ENCODE data around the gene OLFM1.

The OLFM1 gene

GRCh38 chr9:135091545-135091944 is 4.1 kb downstream of the OLFM1 start:
- TF ChIP-seq TAF1 (IDR thresholded peaks at IDR 0.05; ENCODE audit: borderline replicate concordance, insufficient read depth, low read length) (no peak), FOXP2 (optimal IDR thresholded peaks at IDR 0.05; ENCODE audit: borderline replicate concordance, extremely low read depth, extremely low read length, insufficient read depth) (no peak), SIN3A (IDR thresholded peaks at IDR 0.05; ENCODE audit: borderline replicate concordance, insufficient read depth, low read length) (no peak), REST (IDR thresholded peaks at IDR 0.05; ENCODE audit: insufficient read depth in 1 of 2, low read depth in 2 of 2, low read length in 2 of 2) (no peak), POLR2AphosphoS5 (IDR thresholded peaks at IDR 0.05; ENCODE audit: low read depth, low read length) (no peak)

DNA sequence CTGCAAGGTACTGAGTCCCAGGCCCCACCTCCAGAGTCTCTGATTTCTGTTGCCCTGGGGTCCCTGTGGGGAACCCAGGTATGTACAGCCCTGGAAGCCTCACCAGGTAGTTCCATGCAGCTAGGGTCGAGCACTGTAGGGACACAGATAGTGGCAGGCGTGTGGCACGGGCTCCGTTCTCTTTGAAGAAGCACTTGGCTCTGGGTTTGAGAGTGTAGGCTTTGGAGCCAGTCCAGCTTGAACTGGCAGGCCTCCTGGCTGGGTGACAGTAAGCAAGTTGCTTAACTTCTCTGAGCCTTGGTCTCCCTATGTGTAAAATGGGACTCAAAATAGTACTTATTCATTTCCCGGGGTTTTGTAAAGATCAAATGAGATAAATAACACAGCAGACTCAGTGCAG is 5.6 kb downstream of the OLFM1 start:
- TF ChIP-seq POLR2AphosphoS5 (IDR thresholded peaks at IDR 0.05; ENCODE audit: low read depth, low read length), result no peak
- no peak for TF ChIP-seq TAF1 (IDR thresholded peaks at IDR 0.05; ENCODE audit: borderline replicate concordance, insufficient read depth, low read length)
- TF ChIP-seq FOXP2 (optimal IDR thresholded peaks at IDR 0.05; ENCODE audit: borderline replicate concordance, extremely low read depth, extremely low read length, insufficient read depth), result no peak
- TF ChIP-seq REST (IDR thresholded peaks at IDR 0.05; ENCODE audit: insufficient read depth in 1 of 2, low read depth in 2 of 2, low read length in 2 of 2), result no peak
- no peak for TF ChIP-seq SIN3A (IDR thresholded peaks at IDR 0.05; ENCODE audit: borderline replicate concordance, insufficient read depth, low read length)

GRCh38 chr9:135093911-135094584 is 6.6 kb downstream of the OLFM1 start:
- TF ChIP-seq REST (IDR thresholded peaks at IDR 0.05; ENCODE audit: insufficient read depth in 1 of 2, low read depth in 2 of 2, low read length in 2 of 2), result no peak
- TF ChIP-seq POLR2AphosphoS5 (IDR thresholded peaks at IDR 0.05; ENCODE audit: low read depth, low read length), result no peak
- no peak for TF ChIP-seq FOXP2 (optimal IDR thresholded peaks at IDR 0.05; ENCODE audit: borderline replicate concordance, extremely low read depth, extremely low read length, insufficient read depth)
- no peak for TF ChIP-seq SIN3A (IDR thresholded peaks at IDR 0.05; ENCODE audit: borderline replicate concordance, insufficient read depth, low read length)
- TF ChIP-seq TAF1 (IDR thresholded peaks at IDR 0.05; ENCODE audit: borderline replicate concordance, insufficient read depth, low read length), result no peak

DNA sequence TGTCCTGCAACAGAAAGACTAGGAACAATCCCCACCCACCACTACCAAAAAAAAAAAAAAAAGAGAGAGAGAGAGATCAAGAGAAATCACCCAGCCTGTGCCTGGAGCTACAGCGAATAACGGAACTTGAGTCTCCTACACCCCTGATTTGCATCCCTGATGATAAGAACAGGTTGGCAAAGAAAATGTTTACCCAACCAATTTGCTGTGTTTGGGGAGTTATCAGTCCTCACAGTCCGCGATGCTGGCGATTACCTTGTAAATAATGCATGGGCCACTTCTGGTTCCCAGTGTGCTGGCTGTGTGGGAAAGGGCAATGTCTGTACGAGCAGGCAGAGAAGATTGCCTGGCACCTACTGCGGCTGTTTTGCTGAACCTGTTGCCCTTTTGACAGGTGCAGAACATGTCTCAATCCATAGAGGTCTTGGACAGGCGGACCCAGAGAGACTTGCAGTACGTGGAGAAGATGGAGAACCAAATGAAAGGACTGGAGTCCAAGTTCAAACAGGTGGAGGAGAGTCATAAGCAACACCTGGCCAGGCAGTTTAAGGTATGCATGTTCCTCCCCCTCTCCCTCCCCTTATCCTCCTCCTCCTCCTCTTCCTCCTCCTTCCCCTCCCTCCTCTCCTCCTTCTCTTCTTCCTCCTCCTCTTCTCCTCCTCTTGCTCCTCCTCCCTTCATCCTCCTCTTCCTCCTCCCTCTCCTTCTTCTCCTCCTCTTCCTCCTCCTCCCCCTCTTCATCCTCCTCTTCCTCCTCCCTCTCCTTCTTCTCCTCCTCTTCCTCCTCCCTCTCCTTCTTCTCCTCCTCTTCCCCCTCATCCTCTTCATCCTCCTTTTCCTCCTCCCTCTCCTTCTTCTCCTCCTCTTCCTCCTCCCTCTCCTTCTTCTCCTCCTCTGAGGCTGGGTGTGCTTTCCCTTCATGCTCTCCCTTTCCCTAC is 8.3 kb downstream of the OLFM1 start:
- TF ChIP-seq REST (IDR thresholded peaks at IDR 0.05; ENCODE audit: insufficient read depth in 1 of 2, low read depth in 2 of 2, low read length in 2 of 2) (no peak), SIN3A (IDR thresholded peaks at IDR 0.05; ENCODE audit: borderline replicate concordance, insufficient read depth, low read length) (no peak), TAF1 (IDR thresholded peaks at IDR 0.05; ENCODE audit: borderline replicate concordance, insufficient read depth, low read length) (no peak), POLR2AphosphoS5 (IDR thresholded peaks at IDR 0.05; ENCODE audit: low read depth, low read length) (no peak), FOXP2 (optimal IDR thresholded peaks at IDR 0.05; ENCODE audit: borderline replicate concordance, extremely low read depth, extremely low read length, insufficient read depth) (no peak)

Data from PFSK-1 (cell line).